ENCODE data around the gene CACTIN. TPM values are rescaled to one million over a fixed set of nuclear protein-coding genes. Genes with fewer than 3 reads are reported as not detected.
A peak's percentile ranks its signal among the peaks of the same experiment; 100 is the strongest.
"Not testable (repeated sequence)": the region's sequence is repeated elsewhere in the genome, so short reads cannot be mapped to it uniquely, and the experiment has no call there.

The CACTIN gene
- total RNA-seq, 1 donor from 2014 or later, result 38.9 TPM

- no peak for DNase-seq (ENCODE audit: low read depth)
- TF ChIP-seq, protein P1, sequence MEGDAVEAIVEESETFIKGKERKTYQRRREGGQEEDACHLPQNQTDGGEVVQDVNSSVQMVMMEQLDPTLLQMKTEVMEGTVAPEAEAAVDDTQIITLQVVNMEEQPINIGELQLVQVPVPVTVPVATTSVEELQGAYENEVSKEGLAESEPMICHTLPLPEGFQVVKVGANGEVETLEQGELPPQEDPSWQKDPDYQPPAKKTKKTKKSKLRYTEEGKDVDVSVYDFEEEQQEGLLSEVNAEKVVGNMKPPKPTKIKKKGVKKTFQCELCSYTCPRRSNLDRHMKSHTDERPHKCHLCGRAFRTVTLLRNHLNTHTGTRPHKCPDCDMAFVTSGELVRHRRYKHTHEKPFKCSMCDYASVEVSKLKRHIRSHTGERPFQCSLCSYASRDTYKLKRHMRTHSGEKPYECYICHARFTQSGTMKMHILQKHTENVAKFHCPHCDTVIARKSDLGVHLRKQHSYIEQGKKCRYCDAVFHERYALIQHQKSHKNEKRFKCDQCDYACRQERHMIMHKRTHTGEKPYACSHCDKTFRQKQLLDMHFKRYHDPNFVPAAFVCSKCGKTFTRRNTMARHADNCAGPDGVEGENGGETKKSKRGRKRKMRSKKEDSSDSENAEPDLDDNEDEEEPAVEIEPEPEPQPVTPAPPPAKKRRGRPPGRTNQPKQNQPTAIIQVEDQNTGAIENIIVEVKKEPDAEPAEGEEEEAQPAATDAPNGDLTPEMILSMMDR (conservative IDR thresholded peaks at IDR 0.05; ENCODE audit: low read depth, low read length), result no peak
- no peak overlapping the region for H3K4me3 ChIP-seq (ENCODE audit: low read depth, low read length)
Measured at GRCh38 chr19:3667766-3668165, 41.2 kb upstream of the CACTIN start.

- no peak for DNase-seq (ENCODE audit: low read depth)
- no peak overlapping the region for H3K4me3 ChIP-seq (ENCODE audit: low read depth, low read length)
- TF ChIP-seq, protein P1 (conservative IDR thresholded peaks at IDR 0.05; ENCODE audit: low read depth, low read length), result no peak
Measured at GRCh38 chr19:3667037-3667638, 40.5 kb upstream of the CACTIN start.

GRCh38 chr19:3666545-3666856, 39.9 kb upstream of the CACTIN start:
- DNase-seq (ENCODE audit: low read depth); H3K4me3 ChIP-seq (ENCODE audit: low read depth, low read length): not testable (repeated sequence)

DNA sequence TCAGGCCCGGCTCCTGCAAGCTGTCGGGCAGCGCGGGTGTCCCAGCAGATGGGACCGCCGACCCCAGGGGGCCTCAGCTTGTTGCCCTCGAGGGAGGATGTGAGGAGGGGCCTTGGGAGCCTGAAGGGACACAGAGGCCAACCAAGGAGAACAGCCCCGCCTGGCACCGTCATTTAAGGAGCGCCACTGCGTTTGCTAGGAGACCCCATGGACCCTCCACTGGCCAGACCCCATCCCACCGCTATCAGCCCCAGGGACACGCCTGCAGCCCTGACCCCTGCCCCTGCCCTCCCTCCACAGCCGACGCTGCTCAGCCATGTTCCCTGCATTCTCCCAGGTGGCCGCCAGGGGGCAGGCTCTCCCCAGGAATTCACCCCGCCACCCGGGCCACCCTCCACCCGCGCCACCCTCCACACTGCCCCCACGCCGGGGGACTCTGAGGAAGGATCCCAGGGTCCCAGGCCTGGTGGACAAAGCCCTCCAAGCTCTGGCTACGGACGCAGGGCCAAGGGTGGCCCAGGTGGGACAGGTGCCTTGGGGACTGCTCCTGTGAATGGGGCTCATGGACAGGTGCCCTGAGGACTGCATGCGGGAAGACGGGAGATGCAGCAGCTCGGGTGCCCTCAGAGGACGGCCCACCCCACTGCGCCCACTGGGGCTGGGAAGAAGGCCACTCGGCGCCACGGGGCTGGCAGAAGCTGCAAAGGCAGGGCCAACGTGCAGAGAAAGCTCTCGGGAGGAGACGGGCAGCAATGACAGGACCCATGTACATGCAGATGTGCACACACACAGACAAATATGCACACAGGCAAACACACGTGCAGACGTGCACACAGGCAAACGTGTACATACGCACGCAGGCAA, 39.3 kb upstream of the CACTIN start:
- H3K4me3 ChIP-seq (ENCODE audit: low read depth, low read length), result no peak overlapping the region
- TF ChIP-seq, protein P1 (conservative IDR thresholded peaks at IDR 0.05; ENCODE audit: low read depth, low read length), result peak; percentile 78
- DNase-seq (ENCODE audit: low read depth), result no peak

- DNase-seq (ENCODE audit: low read depth), result no peak
- TF ChIP-seq, protein P1 (conservative IDR thresholded peaks at IDR 0.05; ENCODE audit: low read depth, low read length), result no peak
- no peak overlapping the region for H3K4me3 ChIP-seq (ENCODE audit: low read depth, low read length)
Measured at GRCh38 chr19:3664879-3665642, 38.5 kb upstream of the CACTIN start.

DNA sequence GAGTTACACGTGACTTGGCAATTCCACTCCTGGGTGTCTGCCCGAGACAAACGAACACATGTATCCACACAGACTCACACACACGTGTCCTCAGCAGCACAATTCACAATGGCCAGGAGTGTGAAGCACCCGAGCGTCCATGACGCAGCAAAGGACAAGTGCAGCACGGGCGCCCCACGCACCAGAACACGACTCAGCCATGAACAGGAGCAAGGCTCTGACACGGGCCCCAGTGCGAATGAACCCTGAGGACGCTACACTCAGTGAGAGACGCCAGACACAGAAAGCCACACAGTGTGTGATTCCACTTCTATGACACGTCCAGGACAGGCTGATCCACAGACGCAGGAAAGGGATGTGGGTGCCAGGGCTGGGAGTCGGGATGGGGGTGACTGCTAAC, 37.2 kb upstream of the CACTIN start:
- H3K4me3 ChIP-seq (ENCODE audit: low read depth, low read length), result no peak overlapping the region
- no peak for DNase-seq (ENCODE audit: low read depth)
- TF ChIP-seq, protein P1 (conservative IDR thresholded peaks at IDR 0.05; ENCODE audit: low read depth, low read length), result no peak

Data from epithelial cell of proximal tubule (primary cell).